CD4-positive, alpha-beta T cell treated with Interleukin-6 for 4 hours (primary cell): ENCODE data around the gene B4GALT7.
A peak's percentile ranks its signal among the peaks of the same experiment; 100 is the strongest.
"Not testable (repeated sequence)": the region's sequence is repeated elsewhere in the genome, so short reads cannot be mapped to it uniquely, and the experiment has no call there.

ENCODE experiments used
- DNase-seq: peaks from one replicate; pipeline ENCODE4 v3.0.0-alpha.2; 2020; ENCODE audit warnings: mixed read lengths

The B4GALT7 gene

GRCh38 chr5:177599731-177600507 is at the start of gene B4GALT7:
TSS of gene B4GALT7 (plus strand) at chr5:177600132. CDS start at chr5:177600211, 79 bp downstream.
- DNase-seq: peak; percentile 90

- no peak for DNase-seq
Observed at GRCh38 chr5:177552839-177553455, 47.0 kb upstream of the B4GALT7 start.

GRCh38 chr5:177553671-177554429 is 46.1 kb upstream of the B4GALT7 start:
- DNase-seq: peak; percentile 57

- peak; percentile 97 for DNase-seq
Observed at GRCh38 chr5:177554474-177555111, 45.3 kb upstream of the B4GALT7 start, which contains the start of gene FAM193B. TSS of gene FAM193B (minus strand) at chr5:177554563. CDS start at chr5:177554458, 105 bp downstream.

- no peak for DNase-seq
Observed at GRCh38 chr5:177555228-177555627, 44.7 kb upstream of the B4GALT7 start.

- DNase-seq: no peak
Observed at GRCh38 chr5:177555665-177556064, 44.3 kb upstream of the B4GALT7 start.

- DNase-seq: peak; percentile 23
Observed at GRCh38 chr5:177557041-177557647, 42.8 kb upstream of the B4GALT7 start.

- DNase-seq: no peak
Observed at GRCh38 chr5:177557796-177558195, 42.1 kb upstream of the B4GALT7 start.

GRCh38 chr5:177559446-177559941 is 40.4 kb upstream of the B4GALT7 start:
- not testable (repeated sequence) for DNase-seq

GRCh38 chr5:177565046-177565445 is 34.9 kb upstream of the B4GALT7 start:
- DNase-seq: no peak

- no peak for DNase-seq
Observed at GRCh38 chr5:177568326-177568725, 31.6 kb upstream of the B4GALT7 start.

- no peak for DNase-seq
Observed at GRCh38 chr5:177569894-177570293, 30.0 kb upstream of the B4GALT7 start.

GRCh38 chr5:177575488-177575887 is 24.4 kb upstream of the B4GALT7 start:
- DNase-seq: no peak

- no peak for DNase-seq
Observed at GRCh38 chr5:177576169-177576568, 23.8 kb upstream of the B4GALT7 start.

GRCh38 chr5:177578316-177578715 is 21.6 kb upstream of the B4GALT7 start:
- DNase-seq: no peak

GRCh38 chr5:177588413-177588909 is 11.5 kb upstream of the B4GALT7 start:
- DNase-seq: no peak

- no peak for DNase-seq
Observed at GRCh38 chr5:177590406-177590805, 9.5 kb upstream of the B4GALT7 start.

GRCh38 chr5:177591690-177592009 is 8.3 kb upstream of the B4GALT7 start:
- no peak for DNase-seq

GRCh38 chr5:177592010-177592834 is 7.7 kb upstream of the B4GALT7 start, which contains the start of gene TMED9:
TSS of gene TMED9 (plus strand) at chr5:177592203. CDS start at chr5:177592215, 12 bp downstream.
- peak; percentile 91 for DNase-seq

- DNase-seq: no peak
Observed at GRCh38 chr5:177592905-177593304, 7.0 kb upstream of the B4GALT7 start.

GRCh38 chr5:177593511-177593910 is 6.4 kb upstream of the B4GALT7 start:
- no peak for DNase-seq
